ENCODE measurements around the gene PODXL. TPM values are rescaled to one million over a fixed set of nuclear protein-coding genes. Genes with fewer than 3 reads are reported as not detected.

Gene PODXL
- polyA plus RNA-seq, result 26.9 TPM
- long read RNA-seq, donor 1, partial matches to known transcripts, result 0 of 1 reads
- long read RNA-seq, donor 1, other reads (novel, unspliced or antisense), result 0 of 1 reads
- long read RNA-seq, donor 2, partial matches to known transcripts, result 0 of 1 reads
- long read RNA-seq, donor 2, other reads (novel, unspliced or antisense), result 0 of 1 reads
- long read RNA-seq, donor 3, partial matches to known transcripts, result 6 of 11 reads
- long read RNA-seq, donor 3, other reads (novel, unspliced or antisense), result 0 of 11 reads
- long read RNA-seq, donor 4, result 0 reads
- long read RNA-seq, donor 5, partial matches to known transcripts, result 0 of 2 reads
- long read RNA-seq, donor 5, other reads (novel, unspliced or antisense), result 0 of 2 reads
- long read RNA-seq, donor 6, partial matches to known transcripts, result 0 of 7 reads
- long read RNA-seq, donor 6, other reads (novel, unspliced or antisense), result 0 of 7 reads
- long read RNA-seq, donor 7, partial matches to known transcripts, result 0 of 1 reads
- long read RNA-seq, donor 7, other reads (novel, unspliced or antisense), result 0 of 1 reads
- long read RNA-seq, donor 8, partial matches to known transcripts, result 0 of 3 reads
- long read RNA-seq, donor 8, other reads (novel, unspliced or antisense), result 0 of 3 reads
- long read RNA-seq, donor 9, result 0 reads
- long read RNA-seq, donor 10, partial matches to known transcripts, result 0 of 3 reads
- long read RNA-seq, donor 10, other reads (novel, unspliced or antisense), result 0 of 3 reads
- long read RNA-seq, donor 11, partial matches to known transcripts, result 0 of 1 reads
- long read RNA-seq, donor 11, other reads (novel, unspliced or antisense), result 0 of 1 reads

- H3K4me3 ChIP-seq (ENCODE audit: low read length), result peak within 1 kb of the TSS; percentile 55
- no CpG with 5 or more reads among the region's 112 CpGs for WGBS (ENCODE audit: insufficient coverage, low lambda C conversion rate)
- peak; percentile 26 to 80 for DNase-seq
- H3K27ac ChIP-seq (ENCODE audit: low read length), result no peak within 1 kb of the TSS
- peaks cover 13% of the 10 kb centered on the region for H3K4me1 ChIP-seq (ENCODE audit: control insufficient read depth, insufficient read depth, low read length)
- H3K27me3 ChIP-seq (ENCODE audit: control insufficient read depth, insufficient read depth, low read length), result peaks cover 67% of the 10 kb centered on the region
- H3K9me3 ChIP-seq (ENCODE audit: control insufficient read depth, low read depth, low read length), result no peaks in the 10 kb centered on the region
- no peaks in the 10 kb centered on the region for H3K36me3 ChIP-seq (ENCODE audit: control insufficient read depth, insufficient read depth, low read length)
Measured at GRCh38 chr7:131556053-131556908, at the start of gene PODXL. TSS of gene PODXL (minus strand) at chr7:131556628. CDS start at chr7:131556359, 269 bp downstream.

GRCh38 chr7:131605280-131605878 lies 49.0 kb upstream of the PODXL start:
- no peak overlapping the region for H3K27ac ChIP-seq (ENCODE audit: low read length)
- DNase-seq, result no peak
- no peak overlapping the region for H3K4me3 ChIP-seq (ENCODE audit: low read length)
- no peaks in the 10 kb centered on the region for H3K36me3 ChIP-seq (ENCODE audit: control insufficient read depth, insufficient read depth, low read length)
- H3K9me3 ChIP-seq (ENCODE audit: control insufficient read depth, low read depth, low read length), result no peaks in the 10 kb centered on the region
- peaks cover 29% of the 10 kb centered on the region for H3K27me3 ChIP-seq (ENCODE audit: control insufficient read depth, insufficient read depth, low read length)
- no CpG with 5 or more reads among the region's 9 CpGs for WGBS (ENCODE audit: insufficient coverage, low lambda C conversion rate)
- H3K4me1 ChIP-seq (ENCODE audit: control insufficient read depth, insufficient read depth, low read length), result no peaks in the 10 kb centered on the region

GRCh38 chr7:131604841-131605279 lies 48.4 kb upstream of the PODXL start:
- Histone ChIP-seq H3K27ac (ENCODE audit: low read length) (no peak overlapping the region), H3K4me3 (ENCODE audit: low read length) (no peak overlapping the region), H3K4me1 (ENCODE audit: control insufficient read depth, insufficient read depth, low read length) (no peaks in the 10 kb centered on the region), H3K36me3 (ENCODE audit: control insufficient read depth, insufficient read depth, low read length) (no peaks in the 10 kb centered on the region), H3K27me3 (ENCODE audit: control insufficient read depth, insufficient read depth, low read length) (peaks cover 29% of the 10 kb centered on the region), H3K9me3 (ENCODE audit: control insufficient read depth, low read depth, low read length) (no peaks in the 10 kb centered on the region)
- WGBS (ENCODE audit: insufficient coverage, low lambda C conversion rate), result no CpG with 5 or more reads among the region's 7 CpGs
- no peak for DNase-seq

DNA sequence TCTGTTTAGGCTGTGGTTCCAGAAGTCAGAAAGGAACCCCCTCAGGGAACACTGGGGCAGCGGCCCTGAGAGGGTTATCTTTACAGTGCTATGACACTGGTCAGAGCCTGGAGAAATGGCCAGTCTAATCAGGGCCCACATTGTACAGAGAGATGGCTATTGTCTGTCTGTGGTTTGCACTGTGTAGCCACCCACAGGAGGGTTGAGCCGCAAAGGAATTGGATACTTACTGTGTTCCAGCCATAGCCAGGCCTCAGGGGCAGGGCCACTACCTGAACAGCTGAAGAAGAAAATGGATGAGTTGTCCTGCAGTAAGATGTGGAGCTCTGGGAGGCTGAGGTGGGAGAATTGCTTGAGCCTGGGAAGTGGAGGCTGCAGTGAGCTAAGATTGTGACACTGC lies 47.5 kb upstream of the PODXL start:
- Histone ChIP-seq H3K36me3 (ENCODE audit: control insufficient read depth, insufficient read depth, low read length) (no peaks in the 10 kb centered on the region), H3K4me3 (ENCODE audit: low read length) (no peak overlapping the region), H3K27ac (ENCODE audit: low read length) (no peak overlapping the region), H3K4me1 (ENCODE audit: control insufficient read depth, insufficient read depth, low read length) (no peaks in the 10 kb centered on the region), H3K9me3 (ENCODE audit: control insufficient read depth, low read depth, low read length) (no peaks in the 10 kb centered on the region), H3K27me3 (ENCODE audit: control insufficient read depth, insufficient read depth, low read length) (peaks cover 29% of the 10 kb centered on the region)
- no CpG with 5 or more reads among the region's 2 CpGs for WGBS (ENCODE audit: insufficient coverage, low lambda C conversion rate)
- DNase-seq, result no peak

- Histone ChIP-seq H3K9me3 (ENCODE audit: control insufficient read depth, low read depth, low read length) (no peaks in the 10 kb centered on the region), H3K36me3 (ENCODE audit: control insufficient read depth, insufficient read depth, low read length) (no peaks in the 10 kb centered on the region), H3K27ac (ENCODE audit: low read length) (no peak overlapping the region), H3K4me3 (ENCODE audit: low read length) (no peak overlapping the region), H3K27me3 (ENCODE audit: control insufficient read depth, insufficient read depth, low read length) (peaks cover 29% of the 10 kb centered on the region), H3K4me1 (ENCODE audit: control insufficient read depth, insufficient read depth, low read length) (no peaks in the 10 kb centered on the region)
- DNase-seq, result no peak
- WGBS (ENCODE audit: insufficient coverage, low lambda C conversion rate), result no CpG with 5 or more reads among the region's 5 CpGs
Measured at GRCh38 chr7:131602994-131603372, 46.6 kb upstream of the PODXL start.

DNA sequence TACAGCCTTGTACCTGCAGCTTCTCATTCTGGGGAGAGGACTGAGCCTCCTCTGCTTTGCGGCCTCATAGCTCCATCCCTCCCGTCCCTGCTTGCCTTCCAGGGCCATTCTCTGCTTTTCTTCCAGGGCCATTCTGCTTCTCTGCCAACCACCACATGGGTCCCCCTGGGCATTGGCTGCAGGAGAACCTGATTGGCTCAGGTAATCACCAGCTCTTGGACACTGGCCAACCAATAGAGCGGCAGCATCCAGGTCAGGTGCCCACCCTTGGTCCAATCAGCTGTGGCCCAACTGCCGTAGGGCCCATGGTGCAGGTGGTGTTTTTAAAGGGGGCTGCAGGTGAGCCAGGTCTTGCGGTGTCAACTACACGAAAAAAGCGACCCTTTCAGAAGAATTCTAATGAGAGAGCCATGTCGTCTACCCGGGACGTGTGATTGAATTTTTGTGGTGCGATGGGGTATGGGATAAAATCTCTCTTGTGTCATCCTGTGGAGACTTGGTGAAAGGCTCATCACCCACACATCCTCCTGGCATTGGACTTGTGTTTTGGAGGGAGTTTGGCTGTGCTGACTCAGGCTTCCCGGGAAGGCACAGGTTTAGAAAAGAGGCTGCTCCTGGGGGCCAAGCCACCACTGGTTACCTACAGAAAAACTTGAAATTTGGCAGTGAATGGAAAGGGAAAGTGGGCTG lies 46.0 kb upstream of the PODXL start:
- no peak overlapping the region for H3K4me3 ChIP-seq (ENCODE audit: low read length)
- no peaks in the 10 kb centered on the region for H3K36me3 ChIP-seq (ENCODE audit: control insufficient read depth, insufficient read depth, low read length)
- H3K4me1 ChIP-seq (ENCODE audit: control insufficient read depth, insufficient read depth, low read length), result no peaks in the 10 kb centered on the region
- H3K9me3 ChIP-seq (ENCODE audit: control insufficient read depth, low read depth, low read length), result no peaks in the 10 kb centered on the region
- H3K27ac ChIP-seq (ENCODE audit: low read length), result no peak overlapping the region
- DNase-seq, result no peak
- no CpG with 5 or more reads among the region's 12 CpGs for WGBS (ENCODE audit: insufficient coverage, low lambda C conversion rate)
- peaks cover 27% of the 10 kb centered on the region for H3K27me3 ChIP-seq (ENCODE audit: control insufficient read depth, insufficient read depth, low read length)

DNA sequence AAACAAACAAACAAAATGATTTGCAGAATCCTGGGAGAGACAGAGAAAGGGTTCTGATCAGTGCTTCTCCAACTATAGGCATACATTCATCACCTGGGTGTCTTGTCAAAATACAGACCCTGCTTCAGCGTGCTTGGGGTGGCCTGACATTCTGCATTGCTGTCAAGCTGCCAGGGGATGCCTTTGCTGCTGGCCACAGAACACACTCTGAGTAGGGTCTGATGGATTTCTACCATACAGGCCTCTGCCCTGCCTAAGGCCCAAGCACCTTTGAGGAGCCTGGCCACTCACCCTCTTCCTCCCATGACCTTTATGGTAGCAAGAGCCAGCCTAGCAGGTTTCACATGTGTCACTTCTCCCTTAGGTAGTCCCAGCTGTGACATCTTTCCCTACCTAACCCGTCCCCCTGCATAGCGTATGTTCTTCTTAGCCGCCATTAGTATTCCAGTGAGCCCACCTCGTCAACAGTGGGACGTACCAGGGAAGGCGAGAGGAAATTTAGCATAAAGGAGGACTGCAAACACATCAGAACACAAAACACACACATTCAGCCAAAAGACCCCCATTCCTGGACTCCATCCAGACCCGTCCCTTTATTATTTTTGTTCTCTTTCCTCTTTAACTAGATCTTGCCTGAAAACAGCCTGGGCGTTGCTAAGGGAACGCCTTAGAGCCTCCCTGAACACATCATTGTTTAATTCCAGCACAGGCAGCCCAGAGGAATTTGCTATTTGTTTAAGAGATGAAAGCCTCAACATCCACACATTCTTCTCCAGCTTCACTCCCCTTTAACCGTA lies 43.9 kb upstream of the PODXL start:
- Histone ChIP-seq H3K4me1 (ENCODE audit: control insufficient read depth, insufficient read depth, low read length) (no peaks in the 10 kb centered on the region), H3K27me3 (ENCODE audit: control insufficient read depth, insufficient read depth, low read length) (peaks cover 18% of the 10 kb centered on the region), H3K36me3 (ENCODE audit: control insufficient read depth, insufficient read depth, low read length) (no peaks in the 10 kb centered on the region), H3K4me3 (ENCODE audit: low read length) (no peak overlapping the region), H3K9me3 (ENCODE audit: control insufficient read depth, low read depth, low read length) (no peaks in the 10 kb centered on the region), H3K27ac (ENCODE audit: low read length) (no peak overlapping the region)
- DNase-seq, result peak in 1 of 2 donors; percentile 33
- WGBS (ENCODE audit: insufficient coverage, low lambda C conversion rate), result no CpG with 5 or more reads among the region's 11 CpGs

- H3K27ac ChIP-seq (ENCODE audit: low read length), result no peak overlapping the region
- H3K4me3 ChIP-seq (ENCODE audit: low read length), result no peak overlapping the region
- no CpG with 5 or more reads among the region's 6 CpGs for WGBS (ENCODE audit: insufficient coverage, low lambda C conversion rate)
- DNase-seq, result no peak
- no peaks in the 10 kb centered on the region for H3K27me3 ChIP-seq (ENCODE audit: control insufficient read depth, insufficient read depth, low read length)
- no peaks in the 10 kb centered on the region for H3K4me1 ChIP-seq (ENCODE audit: control insufficient read depth, insufficient read depth, low read length)
- no peaks in the 10 kb centered on the region for H3K36me3 ChIP-seq (ENCODE audit: control insufficient read depth, insufficient read depth, low read length)
- no peaks in the 10 kb centered on the region for H3K9me3 ChIP-seq (ENCODE audit: control insufficient read depth, low read depth, low read length)
Measured at GRCh38 chr7:131596785-131597184, 40.4 kb upstream of the PODXL start.

GRCh38 chr7:131595699-131596098 lies 39.3 kb upstream of the PODXL start:
- Histone ChIP-seq H3K9me3 (ENCODE audit: control insufficient read depth, low read depth, low read length) (no peaks in the 10 kb centered on the region), H3K27ac (ENCODE audit: low read length) (no peak overlapping the region), H3K36me3 (ENCODE audit: control insufficient read depth, insufficient read depth, low read length) (no peaks in the 10 kb centered on the region), H3K27me3 (ENCODE audit: control insufficient read depth, insufficient read depth, low read length) (peaks cover 2% of the 10 kb centered on the region), H3K4me1 (ENCODE audit: control insufficient read depth, insufficient read depth, low read length) (no peaks in the 10 kb centered on the region), H3K4me3 (ENCODE audit: low read length) (no peak overlapping the region)
- no CpG with 5 or more reads among the region's 4 CpGs for WGBS (ENCODE audit: insufficient coverage, low lambda C conversion rate)
- DNase-seq, result no peak
